Liver (tissue), 9 donors: ENCODE data around the gene OPRL1. TPM values are rescaled to one million over a fixed set of nuclear protein-coding genes. Genes with fewer than 3 reads are reported as not detected.

Experiments used
- DNase-seq: peaks from one replicate; pipeline ENCODE4 v3.0.0-alpha.2; 2017; ENCODE audit warnings: low spot score
- H3K27ac ChIP-seq, 2 donors: one replicate each; pipeline ENCODE4 v1.7.0; 2013; ENCODE audit warnings: inconsistent platforms in 2 of 2, low read length in 2 of 2, control low read depth in 1 of 2, low read depth in 1 of 2, mild to moderate bottlenecking in 1 of 2
- H3K27me3 ChIP-seq, 4 donors: one replicate each; pipeline versions ENCODE4 v1.6.1 to v1.7.0; 2013; ENCODE audit warnings: low read length in 3 of 4, inconsistent platforms in 1 of 4, mild to moderate bottlenecking in 1 of 4, moderate library complexity in 1 of 4; ENCODE audit not compliant: control insufficient read depth in 4 of 4, insufficient read depth in 4 of 4
- H3K36me3 ChIP-seq, 4 donors: one replicate each; pipeline versions ENCODE4 v1.6.1 to v1.7.0; 2013; ENCODE audit warnings: low read length in 3 of 4, mild to moderate bottlenecking in 3 of 4, low read depth in 1 of 4, moderate library complexity in 1 of 4; ENCODE audit not compliant: control insufficient read depth in 4 of 4, insufficient read depth in 3 of 4
- H3K4me1 ChIP-seq, 4 donors: one replicate each; pipeline versions ENCODE4 v1.6.1 to v1.7.0; 2013; ENCODE audit warnings: low read length in 3 of 4, mild to moderate bottlenecking in 3 of 4, moderate library complexity in 1 of 4; ENCODE audit not compliant: control insufficient read depth in 4 of 4, insufficient read depth in 4 of 4
- H3K4me3 ChIP-seq, 3 donors: one replicate each; pipeline versions ENCODE4 v1.6.1 to v1.7.0; 2013; ENCODE audit warnings: low read length in 3 of 3, control low read depth in 1 of 3, low read depth in 1 of 3, mild to moderate bottlenecking in 1 of 3
- H3K9ac ChIP-seq, 2 donors: one replicate each; pipeline ENCODE4 v1.7.0; 2013; ENCODE audit warnings: low read length in 2 of 2, mild to moderate bottlenecking in 2 of 2, moderate library complexity in 2 of 2, control low read depth in 1 of 2, low read depth in 1 of 2
- H3K9me3 ChIP-seq, 4 donors: one replicate each; pipeline versions ENCODE4 v1.6.1 to v1.7.0; 2013; ENCODE audit warnings: low read length in 3 of 4; ENCODE audit not compliant: control insufficient read depth in 4 of 4
- ATF3 ChIP-seq: IDR thresholded peaks from 2 replicates; pipeline ENCODE4 v1.6.1; 2016; ENCODE audit warnings: antibody characterized with exemption
- CTCF ChIP-seq: fragments of 150-350 bp; IDR thresholded peaks from 2 replicates; pipeline ENCODE4 v1.5.1; 2017; ENCODE audit warnings: improper control_type of control experiment, low read depth, low read length; ENCODE audit not compliant: missing input control
- EGR1 ChIP-seq, 2 donors: IDR thresholded peaks; 2 replicates each; pipeline ENCODE4 v1.6.1; 2016 to 2018; ENCODE audit warnings: antibody characterized with exemption in 2 of 2, low read depth in 2 of 2
- FOXA1 ChIP-seq: IDR thresholded peaks from 2 replicates; pipeline ENCODE4 v1.6.1; 2016; ENCODE audit warnings: antibody characterized with exemption
- FOXA2 ChIP-seq: IDR thresholded peaks from 2 replicates; pipeline ENCODE4 v1.6.1; 2016; ENCODE audit warnings: antibody characterized with exemption
- GABPA ChIP-seq, 2 donors: IDR thresholded peaks in 1 of 2; conservative IDR thresholded peaks in 1 of 2; 2 replicates each; pipeline ENCODE4 v1.6.1; 2016; ENCODE audit warnings: antibody characterized with exemption in 2 of 2, mild to moderate bottlenecking in 1 of 2, moderate library complexity in 1 of 2
- HNF4A ChIP-seq, 2 donors: conservative IDR thresholded peaks; 2 replicates each; pipeline ENCODE4 v1.6.1; 2016; ENCODE audit warnings: antibody characterized with exemption in 2 of 2, mild to moderate bottlenecking in 2 of 2
- HNF4G ChIP-seq: IDR thresholded peaks from 2 replicates; pipeline ENCODE4 v1.6.1; 2016; ENCODE audit warnings: antibody characterized with exemption
- JUND ChIP-seq, 2 donors: IDR thresholded peaks; 2 replicates each; pipeline ENCODE4 v1.6.1; 2016; ENCODE audit warnings: antibody characterized with exemption in 2 of 2
- MAX ChIP-seq: IDR thresholded peaks from 2 replicates; pipeline ENCODE4 v1.6.1; 2016; ENCODE audit warnings: antibody characterized with exemption
- NR2F2 ChIP-seq: IDR thresholded peaks from 2 replicates; pipeline ENCODE4 v1.6.1; 2016; ENCODE audit warnings: antibody characterized with exemption
- RAD21 ChIP-seq, 2 donors: IDR thresholded peaks; 2 replicates each; pipeline ENCODE4 v1.6.1; 2016; ENCODE audit warnings: antibody characterized with exemption in 2 of 2, mild to moderate bottlenecking in 2 of 2
- REST ChIP-seq: IDR thresholded peaks from 2 replicates; pipeline ENCODE4 v1.6.1; 2016; ENCODE audit warnings: antibody characterized with exemption, mild to moderate bottlenecking
- RXRA ChIP-seq, 2 donors: IDR thresholded peaks; 2 replicates each; pipeline ENCODE4 v1.6.1; 2017 to 2018; ENCODE audit warnings: antibody characterized with exemption in 2 of 2, mild to moderate bottlenecking in 1 of 2
- SP1 ChIP-seq: IDR thresholded peaks from 2 replicates; pipeline ENCODE4 v1.6.1; 2018; ENCODE audit warnings: antibody characterized with exemption, mild to moderate bottlenecking
- TAF1 ChIP-seq: conservative IDR thresholded peaks from 2 replicates; pipeline ENCODE4 v1.6.1; 2016; ENCODE audit warnings: antibody characterized with exemption, mild to moderate bottlenecking
- YY1 ChIP-seq: IDR thresholded peaks from 2 replicates; pipeline ENCODE4 v1.6.1; 2016; ENCODE audit warnings: antibody characterized with exemption, mild to moderate bottlenecking
- WGBS: extraction: QIAGEN DNeasy Blood & Tissue Kit; methylation state at CpG from one replicate; pipeline ENCODE4 v1.1.7; 2013; 5-methylcytosine and 5-hydroxymethylcytosine counted together
- polyA plus RNA-seq, 2 donors: library from polyadenylated mRNA; stranded (reverse) in 1 of 2; unstranded in 1 of 2; fragments of 200-250 nt in 1 of 2; fragments of >200 nt in 1 of 2; fragmentation: Nextera tagmentation in 1 of 2; extraction: Ambion mirVana in 1 of 2; gene quantifications; one replicate each; pipeline versions ENCODE4 v1.2.1 to v1.2.3, GENCODE V29; 2013 to 2015
- total RNA-seq, 2 donors: library from RNA; depleted of rRNA; stranded (reverse); fragments of >200 nt; gene quantifications; one replicate each; pipeline ENCODE4 v1.2.3, GENCODE V29; 2014
- TF ChIP-seq, protein P1 (sequence below): IDR thresholded peaks from 2 replicates; pipeline ENCODE4 v1.6.1; 2016; ENCODE audit warnings: antibody characterized with exemption
- donor health status: healthy.
- donor health status: healthy.
- donor health status: healthy.
- donor health status: healthy.
- donor health status: healthy.

OPRL1 gene
- total and polyA plus RNA-seq, 4 donors = 0.04 to 0.79 (median 0.35) TPM

- Histone ChIP-seq H3K27me3 (no peaks in the 10 kb centered on the region), H3K4me1 (no peaks in the 10 kb centered on the region), H3K27ac (no peak overlapping the region), H3K9ac (no peak overlapping the region), H3K36me3 (no peaks in the 10 kb centered on the region), H3K9me3 (peaks cover 0 to 5% (median 4%) of the 10 kb centered on the region in 4 donors), H3K4me3 (no peak overlapping the region)
- no peak for DNase-seq
- TF ChIP-seq HNF4G = no peak
- TF ChIP-seq ATF3 = no peak
- TF ChIP-seq GABPA (IDR thresholded peaks at IDR 0.05 in 1 of 2, conservative IDR thresholded peaks at IDR 0.05 in 1 of 2) = no peak
- TF ChIP-seq CTCF = no peak
- TF ChIP-seq, protein P1, sequence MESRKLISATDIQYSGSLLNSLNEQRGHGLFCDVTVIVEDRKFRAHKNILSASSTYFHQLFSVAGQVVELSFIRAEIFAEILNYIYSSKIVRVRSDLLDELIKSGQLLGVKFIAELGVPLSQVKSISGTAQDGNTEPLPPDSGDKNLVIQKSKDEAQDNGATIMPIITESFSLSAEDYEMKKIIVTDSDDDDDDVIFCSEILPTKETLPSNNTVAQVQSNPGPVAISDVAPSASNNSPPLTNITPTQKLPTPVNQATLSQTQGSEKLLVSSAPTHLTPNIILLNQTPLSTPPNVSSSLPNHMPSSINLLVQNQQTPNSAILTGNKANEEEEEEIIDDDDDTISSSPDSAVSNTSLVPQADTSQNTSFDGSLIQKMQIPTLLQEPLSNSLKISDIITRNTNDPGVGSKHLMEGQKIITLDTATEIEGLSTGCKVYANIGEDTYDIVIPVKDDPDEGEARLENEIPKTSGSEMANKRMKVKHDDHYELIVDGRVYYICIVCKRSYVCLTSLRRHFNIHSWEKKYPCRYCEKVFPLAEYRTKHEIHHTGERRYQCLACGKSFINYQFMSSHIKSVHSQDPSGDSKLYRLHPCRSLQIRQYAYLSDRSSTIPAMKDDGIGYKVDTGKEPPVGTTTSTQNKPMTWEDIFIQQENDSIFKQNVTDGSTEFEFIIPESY = no peak
- TF ChIP-seq RAD21 (IDR thresholded peaks at IDR 0.05) = no peak
- TF ChIP-seq RXRA (IDR thresholded peaks at IDR 0.05) = no peak
- TF ChIP-seq YY1 = no peak
- no peak for TF ChIP-seq FOXA1
- TF ChIP-seq SP1 = no peak
- no peak for TF ChIP-seq NR2F2
- TF ChIP-seq MAX = no peak
- no peak for TF ChIP-seq JUND (IDR thresholded peaks at IDR 0.05)
- TF ChIP-seq HNF4A (conservative IDR thresholded peaks at IDR 0.05) = no peak
- no peak for TF ChIP-seq REST
- no peak for TF ChIP-seq TAF1
- TF ChIP-seq FOXA2 = no peak
- WGBS = 84% methylated on average over 10 of the region's 10 CpGs
Measured at GRCh38 chr20:64140956-64141355, 61.1 kb downstream of the OPRL1 start.

GRCh38 chr20:64142590-64142989, 62.7 kb downstream of the OPRL1 start:
- Histone ChIP-seq H3K4me3 (no peak overlapping the region), H3K4me1 (no peaks in the 10 kb centered on the region), H3K9ac (no peak overlapping the region), H3K9me3 (peaks cover 0 to 5% (median 4%) of the 10 kb centered on the region in 4 donors), H3K36me3 (no peaks in the 10 kb centered on the region), H3K27me3 (no peaks in the 10 kb centered on the region), H3K27ac (no peak overlapping the region)
- DNase-seq = no peak
- TF ChIP-seq RAD21 (IDR thresholded peaks at IDR 0.05) = no peak
- TF ChIP-seq NR2F2 = no peak
- TF ChIP-seq HNF4A (conservative IDR thresholded peaks at IDR 0.05) = no peak
- TF ChIP-seq CTCF = no peak
- TF ChIP-seq RXRA (IDR thresholded peaks at IDR 0.05) = no peak
- TF ChIP-seq HNF4G = no peak
- TF ChIP-seq EGR1 (IDR thresholded peaks at IDR 0.05; ENCODE audit: low read depth in 2 of 2) = no peak
- TF ChIP-seq FOXA2 = no peak
- no peak for TF ChIP-seq FOXA1
- no peak for TF ChIP-seq ATF3
- no peak for TF ChIP-seq JUND (IDR thresholded peaks at IDR 0.05)
- TF ChIP-seq, protein P1 = no peak
- no peak for TF ChIP-seq GABPA (IDR thresholded peaks at IDR 0.05 in 1 of 2, conservative IDR thresholded peaks at IDR 0.05 in 1 of 2)
- TF ChIP-seq SP1 = no peak
- WGBS = 44% methylated on average over 9 of the region's 9 CpGs
